Renal pelvis (tissue), 12 donors: ENCODE data around the gene HIPK4. TPM values are rescaled to one million over a fixed set of nuclear protein-coding genes. Genes with fewer than 3 reads are reported as not detected.
"Not testable (repeated sequence)": the region's sequence is repeated elsewhere in the genome, so short reads cannot be mapped to it uniquely, and the experiment has no call there.

Experiments used
- DNase-seq: peaks from one replicate; pipeline ENCODE4 v3.0.0-alpha.2; 2013
- long read RNA-seq, 16 experiments: transcript quantifications; one replicate each; lab custom pipeline, GENCODE V29; 2026
- polyA plus RNA-seq, 3 donors: library from polyadenylated mRNA; unstranded; fragments of 120-200 nt; gene quantifications; one replicate each; pipeline ENCODE4 v1.2.1, GENCODE V29; 2013; ENCODE audit not compliant: insufficient read length in 3 of 3

Gene HIPK4, protein sequence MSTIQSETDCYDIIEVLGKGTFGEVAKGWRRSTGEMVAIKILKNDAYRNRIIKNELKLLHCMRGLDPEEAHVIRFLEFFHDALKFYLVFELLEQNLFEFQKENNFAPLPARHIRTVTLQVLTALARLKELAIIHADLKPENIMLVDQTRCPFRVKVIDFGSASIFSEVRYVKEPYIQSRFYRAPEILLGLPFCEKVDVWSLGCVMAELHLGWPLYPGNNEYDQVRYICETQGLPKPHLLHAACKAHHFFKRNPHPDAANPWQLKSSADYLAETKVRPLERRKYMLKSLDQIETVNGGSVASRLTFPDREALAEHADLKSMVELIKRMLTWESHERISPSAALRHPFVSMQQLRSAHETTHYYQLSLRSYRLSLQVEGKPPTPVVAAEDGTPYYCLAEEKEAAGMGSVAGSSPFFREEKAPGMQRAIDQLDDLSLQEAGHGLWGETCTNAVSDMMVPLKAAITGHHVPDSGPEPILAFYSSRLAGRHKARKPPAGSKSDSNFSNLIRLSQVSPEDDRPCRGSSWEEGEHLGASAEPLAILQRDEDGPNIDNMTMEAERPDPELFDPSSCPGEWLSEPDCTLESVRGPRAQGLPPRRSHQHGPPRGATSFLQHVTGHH
- polyA plus RNA-seq: under 1 TPM; 0.09 to 0.19 (median 0.16) TPM
- long read RNA-seq, donor 1: 0 reads
- long read RNA-seq, donor 2: 0 reads
- long read RNA-seq, donor 3: 0 reads
- long read RNA-seq, donor 4: 0 reads
- long read RNA-seq, donor 5: 0 reads
- long read RNA-seq, donor 6: 0 reads
- long read RNA-seq, donor 7: 0 reads
- long read RNA-seq, donor 8: 0 reads
- long read RNA-seq, donor 9: 0 reads
- long read RNA-seq, donor 10: 0 reads
- long read RNA-seq, donor 11: 0 reads
- long read RNA-seq, donor 12: 0 reads
- long read RNA-seq, donor 13: 0 reads
- long read RNA-seq, donor 14: 0 reads
- long read RNA-seq, donor 15: 0 reads
- long read RNA-seq, donor 16: 0 reads

DNA sequence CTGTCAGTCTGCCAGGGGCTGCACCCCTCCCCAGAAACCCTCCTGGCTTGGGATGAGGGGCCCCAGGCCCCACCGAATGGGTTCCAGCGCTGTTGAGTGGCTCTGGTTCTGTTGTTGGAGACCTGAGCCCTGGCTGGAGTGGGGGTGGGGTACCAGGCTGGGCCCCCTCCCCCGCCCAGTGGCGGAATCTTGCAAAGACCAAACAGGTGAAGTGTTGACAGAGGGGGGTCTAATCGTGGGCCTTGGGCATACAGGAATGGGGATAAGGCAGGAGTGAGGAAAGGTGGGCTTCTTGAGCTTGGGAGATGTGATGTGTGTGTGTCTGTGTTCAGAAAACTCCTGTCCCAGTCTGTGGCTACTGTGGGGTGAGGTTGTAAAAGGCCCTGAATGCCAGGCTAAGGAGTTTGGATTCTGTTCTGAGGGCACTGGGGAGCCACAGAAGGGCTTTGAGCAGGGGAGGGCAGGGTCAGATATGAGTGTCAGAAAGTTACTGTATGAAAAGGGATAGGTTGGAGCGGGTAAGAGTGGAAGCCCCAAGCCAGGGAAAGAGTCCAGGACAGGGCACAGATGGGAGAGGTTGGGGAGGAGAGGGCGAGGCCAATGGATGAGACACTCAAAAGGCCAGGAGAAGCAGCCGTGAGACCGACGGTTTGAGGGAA is at the start of gene HIPK4:
TSS of gene HIPK4 (minus strand) at position 98 of the 659 bp plus-strand sequence. CDS start 279 bp downstream, outside the sequence.
- DNase-seq: no peak

DNA sequence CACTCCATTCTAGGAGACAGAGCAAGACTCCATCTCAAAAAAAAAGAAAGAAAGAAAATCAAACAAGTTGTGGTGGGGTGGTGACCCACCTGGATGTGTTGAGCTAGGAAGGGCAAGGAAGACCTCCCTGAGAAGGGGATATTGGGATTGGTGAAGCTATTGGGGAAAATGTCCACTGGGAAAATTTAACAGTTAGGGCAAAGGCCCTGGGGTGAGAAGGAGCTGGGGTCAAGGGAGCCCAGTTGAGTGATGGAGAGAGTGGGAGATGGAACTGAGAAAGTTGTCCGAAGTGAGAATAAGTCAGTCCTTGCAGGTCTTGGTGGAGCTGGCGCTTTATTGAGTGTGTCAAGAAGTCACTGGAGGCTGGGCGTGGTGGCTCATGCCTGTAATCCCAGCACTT is 48.3 kb upstream of the HIPK4 start:
- DNase-seq: no peak

DNA sequence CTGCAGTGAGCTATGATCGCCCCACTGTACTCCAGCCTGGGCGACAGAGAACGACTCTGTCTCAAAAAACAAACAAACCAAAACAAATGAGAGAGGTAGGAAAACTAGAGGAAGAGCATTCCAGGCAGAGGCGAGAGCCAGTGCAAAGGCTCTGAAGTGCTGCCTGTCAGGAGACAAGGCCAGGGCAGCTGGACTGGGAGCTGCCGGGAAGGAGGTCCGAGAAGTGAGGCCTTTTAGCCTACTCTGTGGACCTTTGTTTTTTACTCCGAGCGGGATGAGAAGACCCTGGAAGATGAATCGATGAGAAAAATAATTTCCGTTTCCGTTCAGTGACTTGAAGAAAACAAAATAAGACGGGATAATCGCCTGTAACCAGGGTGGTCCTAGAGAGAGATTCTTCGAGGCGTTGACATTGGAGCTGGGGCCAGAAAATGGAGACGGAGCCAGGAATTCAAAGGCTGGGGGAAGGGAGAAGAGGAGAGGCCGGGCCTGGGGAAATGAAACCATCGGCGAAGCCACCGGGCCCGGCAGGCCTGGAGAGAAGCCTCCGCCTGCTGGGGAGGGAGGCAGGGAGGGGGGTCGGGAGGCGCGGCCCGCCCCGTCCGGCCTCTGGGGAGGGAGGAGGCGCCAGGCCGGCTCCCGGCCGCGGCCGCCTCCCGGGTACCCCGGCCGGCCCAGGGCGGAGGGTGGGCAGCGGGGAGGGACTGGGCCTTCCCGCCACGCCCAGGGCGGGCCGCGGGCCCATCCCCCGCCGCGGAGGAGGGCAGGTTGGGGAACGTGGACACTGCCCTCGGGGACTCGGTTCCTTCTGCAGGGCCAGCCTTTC is 43.6 kb upstream of the HIPK4 start:
- peak; percentile 95 for DNase-seq

GRCh38 chr19:40432760-40433159 is 42.8 kb upstream of the HIPK4 start:
- DNase-seq: not testable (repeated sequence)

DNA sequence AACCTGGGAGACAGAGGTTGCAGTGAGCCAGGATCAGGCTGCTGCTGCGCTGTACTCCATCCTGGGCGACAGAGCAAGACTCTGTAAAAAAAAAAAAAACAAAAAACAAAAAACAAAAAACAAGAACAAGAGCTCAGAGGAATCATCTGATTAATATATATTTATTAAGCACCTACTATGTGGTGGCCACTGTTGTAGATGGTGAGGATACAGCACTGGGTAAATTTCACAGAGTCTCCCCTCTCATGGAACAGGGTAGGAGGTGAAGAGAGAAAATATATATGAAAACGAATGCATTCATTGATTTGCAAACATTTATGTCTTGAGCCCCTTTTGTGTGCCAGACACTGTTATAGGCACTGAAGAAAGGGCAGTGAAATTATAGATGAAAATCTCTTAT is 41.7 kb upstream of the HIPK4 start:
- no peak for DNase-seq

GRCh38 chr19:40430242-40430641 is 40.3 kb upstream of the HIPK4 start:
- not testable (repeated sequence) for DNase-seq

- not testable (repeated sequence) for DNase-seq
Measured at GRCh38 chr19:40428197-40428596, 38.2 kb upstream of the HIPK4 start.

GRCh38 chr19:40425450-40426287 is 35.7 kb upstream of the HIPK4 start, which contains the start of gene SERTAD1:
TSS of gene SERTAD1 (minus strand) at chr19:40425992. CDS start at chr19:40423546, 2,446 bp downstream.
- peak; percentile 99 for DNase-seq

- DNase-seq: no peak
Measured at GRCh38 chr19:40424637-40425449, 34.9 kb upstream of the HIPK4 start.

DNA sequence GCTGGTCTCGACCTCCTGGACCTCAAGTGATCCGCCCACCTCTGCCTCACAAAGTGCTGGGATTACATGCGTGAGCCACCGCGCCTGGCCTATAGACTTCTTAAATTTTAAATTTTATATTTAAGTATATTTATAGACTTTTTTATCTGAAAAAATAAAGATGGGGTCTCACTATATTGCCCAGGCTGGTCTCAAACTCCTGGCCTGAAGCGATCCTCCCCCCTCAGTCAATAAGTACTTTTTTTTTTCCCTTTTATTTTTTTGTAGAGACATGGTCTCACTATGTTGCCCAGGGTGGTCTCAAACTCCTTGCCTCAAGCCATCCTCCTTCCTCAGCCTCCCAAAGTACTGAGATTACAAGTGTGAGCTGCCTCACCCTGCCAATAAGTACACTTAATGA is 34.0 kb upstream of the HIPK4 start:
- no peak for DNase-seq

- no peak for DNase-seq
Measured at GRCh38 chr19:40422748-40423566, 33.0 kb upstream of the HIPK4 start.

DNA sequence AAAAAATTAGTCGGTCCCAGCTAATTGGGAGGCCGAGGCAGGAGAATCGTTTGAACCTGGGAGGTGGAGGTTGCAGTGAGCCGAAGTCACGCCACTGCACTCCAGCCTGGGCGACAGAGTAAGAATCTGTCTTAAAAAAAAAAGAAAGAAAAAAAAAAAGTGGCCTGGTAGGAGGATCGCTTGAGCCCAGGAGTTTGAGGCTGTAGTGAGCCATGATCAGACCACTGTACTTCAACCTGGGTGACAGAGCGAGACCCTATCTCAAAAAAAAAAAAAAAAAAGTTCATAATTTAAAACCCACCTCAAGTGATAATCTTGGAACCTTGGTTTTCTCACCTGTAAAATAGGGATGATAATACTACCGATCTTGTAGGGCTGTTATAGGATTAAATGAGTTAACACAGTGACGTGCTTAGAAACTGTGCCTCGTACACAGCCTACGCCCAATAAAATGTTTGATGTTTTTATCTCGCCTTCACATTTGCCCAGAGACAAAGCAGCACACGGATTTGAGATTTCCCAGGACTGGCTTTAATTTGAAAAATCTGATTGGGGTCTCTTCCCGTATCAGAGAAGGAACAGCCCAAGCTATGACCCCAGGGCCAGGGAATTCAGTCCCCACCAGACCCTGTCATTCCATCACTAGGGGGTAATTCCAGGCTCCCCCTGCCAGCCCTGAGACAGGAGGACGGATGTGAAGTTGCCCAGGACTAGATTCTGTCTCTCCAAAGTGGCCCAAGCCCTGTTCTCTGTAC is 32.2 kb upstream of the HIPK4 start:
- DNase-seq: no peak

DNA sequence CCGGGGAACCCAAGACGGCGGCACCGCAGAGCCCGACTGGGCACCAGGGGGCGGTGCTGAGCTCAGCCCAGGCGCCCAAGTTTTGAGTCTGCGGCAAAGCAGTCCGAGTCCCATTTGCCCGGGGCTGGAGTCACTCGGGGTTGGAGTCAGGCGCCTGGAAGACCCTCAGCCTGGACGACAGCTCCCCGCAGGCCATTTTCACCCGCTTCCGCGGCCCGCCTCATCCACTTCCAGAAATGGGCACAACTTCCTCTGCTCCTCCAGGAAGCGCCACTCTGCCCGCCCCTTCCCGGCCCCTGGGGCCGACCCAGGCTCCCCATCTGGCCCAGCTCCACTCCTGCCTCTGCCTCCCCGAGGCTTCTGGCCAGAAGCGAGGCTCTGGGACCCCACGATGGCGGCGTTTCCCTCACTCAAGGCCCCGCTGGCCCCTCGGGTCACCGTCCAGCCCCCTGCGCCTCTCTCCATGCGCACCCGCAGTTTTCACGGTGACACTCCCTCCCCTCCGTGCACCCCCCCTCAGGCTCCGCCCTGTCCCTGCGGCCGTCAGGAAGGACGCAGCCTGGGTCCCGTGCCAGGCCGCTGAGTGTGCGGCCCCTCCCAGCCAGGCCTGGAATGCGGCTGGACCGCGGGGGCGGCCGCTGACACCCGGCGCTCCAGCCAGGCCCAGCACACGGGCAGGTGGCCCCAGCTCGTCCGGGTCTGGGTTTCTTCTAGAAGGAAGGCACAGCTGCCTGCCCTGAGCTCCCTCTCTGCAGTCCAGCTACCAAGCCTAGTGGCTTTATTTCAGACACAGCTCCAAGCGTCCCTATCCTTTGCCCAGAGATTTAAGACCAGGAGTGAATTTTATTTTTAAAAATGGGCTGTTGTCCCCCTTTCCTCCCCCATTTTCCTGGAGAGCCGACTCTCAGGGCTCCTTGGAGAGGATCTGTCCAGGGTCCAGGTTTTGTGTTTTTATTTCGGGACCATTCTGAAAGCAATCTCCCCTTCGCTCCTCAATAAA is 31.1 kb upstream of the HIPK4 start:
- DNase-seq: peak; percentile 91

GRCh38 chr19:40420451-40420765 is 30.4 kb upstream of the HIPK4 start:
- DNase-seq: no peak

GRCh38 chr19:40419780-40420179 is 29.8 kb upstream of the HIPK4 start:
- no peak for DNase-seq

- no peak for DNase-seq
Measured at GRCh38 chr19:40419066-40419612, 29.2 kb upstream of the HIPK4 start.
